Heart left ventricle (tissue), 16 donors: ENCODE data around the gene ARAP3. TPM values are rescaled to one million over a fixed set of nuclear protein-coding genes. Genes with fewer than 3 reads are reported as not detected.

Experiments used
- ATAC-seq, 4 donors: fragments of 200-7000 bp; cut with Tn5 transposase; one replicate each; pipeline ENCODE4 v1.9.1; 2020 to 2022; ENCODE audit warnings: moderate library complexity in 4 of 4, mild to moderate bottlenecking in 3 of 4, moderate number of reproducible peaks in 1 of 4
- DNase-seq, 5 donors: peaks; one replicate each; pipeline ENCODE4 v3.0.0-alpha.2; 2020
- H3K27ac ChIP-seq, 12 donors: fragments of 200-600 bp; sonication (generic) in 4 of 12; one replicate each; pipeline versions ENCODE4 v1.5.0 to v1.8.0; 2016 to 2022; ENCODE audit warnings: mild to moderate bottlenecking in 2 of 12
- H3K27me3 ChIP-seq, 9 donors: fragments of 200-600 bp; sonication (generic) in 2 of 9; one replicate each; pipeline versions ENCODE4 v1.5.1 to v1.8.0; 2016 to 2022; ENCODE audit warnings: mild to moderate bottlenecking in 3 of 9
- H3K36me3 ChIP-seq, 9 donors: fragments of 200-600 bp; sonication (generic) in 2 of 9; one replicate each; pipeline versions ENCODE4 v1.5.0 to v1.8.0; 2018 to 2022; ENCODE audit warnings: mild to moderate bottlenecking in 2 of 9
- H3K4me1 ChIP-seq, 12 donors: fragments of 200-600 bp; sonication (generic) in 4 of 12; one replicate each; pipeline versions ENCODE4 v1.5.0 to v1.8.0; 2016 to 2022; ENCODE audit warnings: mild to moderate bottlenecking in 3 of 12
- H3K4me3 ChIP-seq, 12 donors: fragments of 200-600 bp; sonication (generic) in 4 of 12; one replicate each; pipeline versions ENCODE4 v1.5.0 to v1.8.0; 2017 to 2022; ENCODE audit warnings: mild to moderate bottlenecking in 9 of 12, moderate library complexity in 4 of 12
- H3K9me3 ChIP-seq, 12 donors: fragments of 200-600 bp; sonication (generic) in 4 of 12; one replicate each; pipeline versions ENCODE4 v1.5.0 to v1.8.0; 2016 to 2022; ENCODE audit warnings: mild to moderate bottlenecking in 1 of 12
- POLR2A ChIP-seq, 2 donors: fragments of 450-650 bp; IDR thresholded peaks; one replicate each; pipeline ENCODE4 v1.6.1; 2017; ENCODE audit warnings: antibody characterized with exemption in 2 of 2, mild to moderate bottlenecking in 2 of 2, moderate library complexity in 2 of 2
- WGBS, 4 donors: extraction: QIAGEN DNeasy Blood & Tissue Kit in 2 of 4; methylation state at CpG; one replicate each; pipeline versions ENCODE4 v1.1.5 to v1.1.7; 2013 to 2018; 5-methylcytosine and 5-hydroxymethylcytosine counted together
- intact Hi-C, 10 donors: fragments of 100-400 bp; cut with DNase I; formaldehyde crosslinking; loops; one replicate each; pipeline versions ENCODE4 v1.11.1 to v1.14.2; 2022
- polyA plus RNA-seq, 2 donors: library from polyadenylated mRNA; stranded (reverse); fragments of 200-250 nt; gene quantifications; one replicate each; pipeline ENCODE4 v1.2.3, GENCODE V29; 2013
- total RNA-seq, 9 donors: library from RNA; depleted of rRNA in 2 of 9; stranded (reverse); fragments of >200 nt in 2 of 9; fragmentation: NEBNext Ultra II Directional in 3 of 9; extraction: Animal tissue kit (Norgen Biotek cat#: 25700) in 3 of 9; gene quantifications; one replicate each; pipeline versions ENCODE4 v1.1.0 to v1.2.4, GENCODE V29; 2016 to 2023
- TF ChIP-seq, protein P1 (sequence below), 12 donors: fragments of 200-600 bp; sonication (generic) in 4 of 12; IDR thresholded peaks; one replicate each; pipeline versions ENCODE4 v1.5.0 to v1.8.0; 2018 to 2022; ENCODE audit warnings: antibody characterized with exemption in 12 of 12, mild to moderate bottlenecking in 5 of 12
- donor health status: ischemic (EF 13 %, LVEDD 7.1; RV severe dilation, severe dysfunction).
- donor health status: healthy with polysubstance abuse.
- donor health status: DM: no; HTN: yes; CAD: no.
- donor health status: DM: no; HTN: no; CAD: no.
- donor health status: ischemic (EF 25% LVEDD 6.9; RV normal size, moderate dysfunction).
- donor health status: ischemic (EF 25% LVEDD 5.7; RV mildly dilated, moderate dysfunction).
- donor health status: healthy.
- donor health status: DM: yes; HTN: yes; CAD: no.
- donor health status: ischemic (EF 35%, LVEDD 5.7; RV mildly dilated, moderate dysfunction).
- donor health status: nonischemic (EF 11% LVEDD 7.7; RV severe dilation, severe dysfunction).
- donor health status: DM: yes; HTN: yes; CAD: no.
- donor health status: PGD.
- donor health status: ischemic (EF 29% LVEDD 5.4; RV normal size, mild dysfunction).
- donor health status: nonischemic (EF 23%, LVEDD 6.1; RV moderate dilation, normal function).

ARAP3 gene
- total and polyA plus RNA-seq, 11 donors, result 8.9 to 20.5 (median 13.8) TPM

DNA sequence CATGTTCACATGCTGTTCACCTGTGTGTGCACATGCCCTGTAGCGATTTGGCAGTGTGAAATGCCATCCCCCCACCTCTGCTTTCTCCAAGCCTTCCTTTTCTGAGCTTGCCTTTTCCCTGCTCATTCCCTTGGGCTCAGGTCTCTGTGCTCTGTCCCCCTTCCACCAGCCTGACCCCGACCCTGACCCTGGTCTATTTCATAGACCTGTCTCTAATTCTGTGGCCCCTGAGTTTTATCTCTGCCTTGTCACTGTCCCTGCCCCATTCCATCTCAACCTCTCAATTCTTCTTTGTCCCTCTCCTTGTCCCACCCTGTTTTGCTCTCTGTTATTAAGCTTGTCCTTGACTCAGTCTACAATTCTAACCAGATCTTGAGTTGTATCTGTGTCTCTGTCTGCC lies 735 bp downstream of the ARAP3 start:
- DNase-seq (no peak), ATAC-seq (no peak)
- H3K4me1 ChIP-seq, result peaks cover 0 to 52% (median 25%) of the 10 kb centered on the region in 12 donors
- no peaks in the 10 kb centered on the region for H3K9me3 ChIP-seq
- no peak for TF ChIP-seq POLR2A (IDR thresholded peaks at IDR 0.05)
- TF ChIP-seq, protein P1, sequence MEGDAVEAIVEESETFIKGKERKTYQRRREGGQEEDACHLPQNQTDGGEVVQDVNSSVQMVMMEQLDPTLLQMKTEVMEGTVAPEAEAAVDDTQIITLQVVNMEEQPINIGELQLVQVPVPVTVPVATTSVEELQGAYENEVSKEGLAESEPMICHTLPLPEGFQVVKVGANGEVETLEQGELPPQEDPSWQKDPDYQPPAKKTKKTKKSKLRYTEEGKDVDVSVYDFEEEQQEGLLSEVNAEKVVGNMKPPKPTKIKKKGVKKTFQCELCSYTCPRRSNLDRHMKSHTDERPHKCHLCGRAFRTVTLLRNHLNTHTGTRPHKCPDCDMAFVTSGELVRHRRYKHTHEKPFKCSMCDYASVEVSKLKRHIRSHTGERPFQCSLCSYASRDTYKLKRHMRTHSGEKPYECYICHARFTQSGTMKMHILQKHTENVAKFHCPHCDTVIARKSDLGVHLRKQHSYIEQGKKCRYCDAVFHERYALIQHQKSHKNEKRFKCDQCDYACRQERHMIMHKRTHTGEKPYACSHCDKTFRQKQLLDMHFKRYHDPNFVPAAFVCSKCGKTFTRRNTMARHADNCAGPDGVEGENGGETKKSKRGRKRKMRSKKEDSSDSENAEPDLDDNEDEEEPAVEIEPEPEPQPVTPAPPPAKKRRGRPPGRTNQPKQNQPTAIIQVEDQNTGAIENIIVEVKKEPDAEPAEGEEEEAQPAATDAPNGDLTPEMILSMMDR (IDR thresholded peaks at IDR 0.05), result no peak
- peaks cover 0 to 32% (median 8%) of the 10 kb centered on the region in 9 donors for H3K36me3 ChIP-seq
- 35 to 57% (median 50%) methylated on average over 2 of the region's 2 CpGs for WGBS, 4 donors
- peak overlapping the region; percentile 34 to 79 (median 62) for H3K4me3 ChIP-seq
- no peaks in the 10 kb centered on the region for H3K27me3 ChIP-seq
- intact Hi-C loops, result no loop called here
- H3K27ac ChIP-seq, result peak overlapping the region; percentile 76 to 99 (median 92)

DNA sequence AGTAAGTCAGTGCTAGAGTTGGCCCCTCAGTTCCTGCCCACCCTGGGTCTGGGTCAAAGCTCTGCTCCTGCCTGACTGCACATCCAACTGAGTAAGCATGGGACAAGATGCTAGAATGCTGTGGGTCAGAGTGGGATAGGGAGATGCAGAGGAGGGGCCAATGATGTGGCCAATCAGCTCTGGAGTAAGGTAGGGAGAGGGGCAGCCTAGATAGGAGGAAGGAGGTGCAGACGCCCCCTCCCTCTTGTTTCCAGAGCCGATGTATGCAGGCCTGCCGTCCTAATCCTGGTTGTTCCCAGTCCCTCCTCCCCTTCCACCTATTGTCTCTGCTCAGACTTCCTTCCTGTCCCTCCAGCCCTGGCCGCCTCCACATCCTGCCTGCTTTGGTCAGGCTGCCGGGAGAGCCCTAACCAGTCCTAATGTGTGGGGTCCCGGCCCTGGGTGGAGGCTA lies 1.3 kb downstream of the ARAP3 start:
- TF ChIP-seq, protein P1 (IDR thresholded peaks at IDR 0.05), result no peak
- TF ChIP-seq POLR2A (IDR thresholded peaks at IDR 0.05), result peak in 1 of 2 donors; percentile 31
- peak; percentile 49 to 84 (median 72) for ATAC-seq
- peaks cover 0 to 32% (median 8%) of the 10 kb centered on the region in 9 donors for H3K36me3 ChIP-seq
- peak; percentile 75 to 87 (median 83) for DNase-seq
- WGBS, 4 donors, result 41 to 56% (median 52%) methylated on average over 6 of the region's 6 CpGs
- intact Hi-C loops, result no loop called here
- peaks cover 0 to 52% (median 25%) of the 10 kb centered on the region in 12 donors for H3K4me1 ChIP-seq
- H3K27me3 ChIP-seq, result no peaks in the 10 kb centered on the region
- peak overlapping the region in 11 of 12 donors; percentile 49 to 79 (median 62) for H3K4me3 ChIP-seq
- no peaks in the 10 kb centered on the region for H3K9me3 ChIP-seq
- H3K27ac ChIP-seq, result peak overlapping the region; percentile 76 to 99 (median 92)

DNA sequence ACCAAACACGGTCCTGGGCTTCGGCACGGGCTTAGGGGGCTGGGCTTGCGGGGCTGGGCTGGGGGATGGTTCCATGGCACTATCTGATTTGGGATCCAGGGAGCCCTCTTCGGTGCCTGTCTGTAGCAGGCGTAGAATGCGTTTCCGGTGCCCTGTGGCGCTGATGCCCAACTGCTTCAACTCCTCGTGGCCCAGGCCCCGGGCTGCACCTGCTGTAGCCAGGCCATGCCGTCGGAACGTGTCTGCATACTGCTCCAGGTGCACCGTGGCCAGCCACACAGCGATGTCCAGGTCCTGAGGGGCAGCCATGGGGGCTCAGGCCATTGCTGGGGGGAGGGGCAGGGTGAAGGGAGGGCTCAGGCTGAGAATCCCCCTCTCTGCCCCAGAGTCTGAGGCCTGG lies 1.9 kb downstream of the ARAP3 start:
- peak overlapping the region in 11 of 12 donors; percentile 79 to 99 (median 89) for H3K27ac ChIP-seq
- 68 to 78% (median 70%) methylated on average over 5 to 16 of the region's 16 CpGs for WGBS, 4 donors
- no peaks in the 10 kb centered on the region for H3K9me3 ChIP-seq
- peaks cover 0 to 32% (median 8%) of the 10 kb centered on the region in 9 donors for H3K36me3 ChIP-seq
- no peak for DNase-seq
- intact Hi-C loops, result no loop called here
- peak overlapping the region in 11 of 12 donors; percentile 18 to 79 (median 60) for H3K4me3 ChIP-seq
- no peak for ATAC-seq
- no peaks in the 10 kb centered on the region for H3K27me3 ChIP-seq
- TF ChIP-seq POLR2A (IDR thresholded peaks at IDR 0.05), result no peak
- TF ChIP-seq, protein P1 (IDR thresholded peaks at IDR 0.05), result no peak
- H3K4me1 ChIP-seq, result peaks cover 0 to 52% (median 25%) of the 10 kb centered on the region in 12 donors

DNA sequence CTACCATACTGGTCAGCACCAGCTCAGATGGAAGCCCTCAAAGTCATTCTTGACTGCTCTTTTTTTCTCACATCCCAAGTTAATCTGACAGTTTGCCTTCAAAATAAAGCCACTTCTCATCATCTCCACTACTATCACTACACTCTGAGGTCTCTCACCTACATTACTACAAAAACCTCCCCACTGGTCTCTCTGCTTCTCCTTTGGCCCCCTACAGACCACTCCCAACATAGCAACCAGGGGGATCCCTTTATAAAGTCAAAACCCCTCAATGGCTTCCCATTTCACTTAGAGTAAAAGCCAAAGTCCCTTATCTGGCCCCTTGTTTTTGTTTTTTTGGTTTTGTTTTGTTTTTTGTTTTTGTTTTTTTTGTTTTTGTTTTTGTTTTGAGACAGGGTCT lies 4.6 kb downstream of the ARAP3 start:
- TF ChIP-seq, protein P1 (IDR thresholded peaks at IDR 0.05), result peak in 2 of 12 donors; percentile 9 to 15
- TF ChIP-seq POLR2A (IDR thresholded peaks at IDR 0.05), result no peak
- no peaks in the 10 kb centered on the region for H3K9me3 ChIP-seq
- H3K4me1 ChIP-seq, result peaks cover 0 to 40% (median 11%) of the 10 kb centered on the region in 12 donors
- ATAC-seq (no peak), DNase-seq (no peak)
- H3K27ac ChIP-seq, result no peak overlapping the region
- intact Hi-C loops, result no loop called here
- peaks cover 0 to 49% (median 14%) of the 10 kb centered on the region in 9 donors for H3K36me3 ChIP-seq
- H3K27me3 ChIP-seq, result no peaks in the 10 kb centered on the region
- no peak overlapping the region for H3K4me3 ChIP-seq
